Measurements from ENCODE around the gene RXRB.

Gene RXRB

GRCh38 chr6:33197431-33198048 is 2.9 kb downstream of the RXRB start:
- DNase-seq (ENCODE audit: low spot score) = peak; percentile 73

DNA sequence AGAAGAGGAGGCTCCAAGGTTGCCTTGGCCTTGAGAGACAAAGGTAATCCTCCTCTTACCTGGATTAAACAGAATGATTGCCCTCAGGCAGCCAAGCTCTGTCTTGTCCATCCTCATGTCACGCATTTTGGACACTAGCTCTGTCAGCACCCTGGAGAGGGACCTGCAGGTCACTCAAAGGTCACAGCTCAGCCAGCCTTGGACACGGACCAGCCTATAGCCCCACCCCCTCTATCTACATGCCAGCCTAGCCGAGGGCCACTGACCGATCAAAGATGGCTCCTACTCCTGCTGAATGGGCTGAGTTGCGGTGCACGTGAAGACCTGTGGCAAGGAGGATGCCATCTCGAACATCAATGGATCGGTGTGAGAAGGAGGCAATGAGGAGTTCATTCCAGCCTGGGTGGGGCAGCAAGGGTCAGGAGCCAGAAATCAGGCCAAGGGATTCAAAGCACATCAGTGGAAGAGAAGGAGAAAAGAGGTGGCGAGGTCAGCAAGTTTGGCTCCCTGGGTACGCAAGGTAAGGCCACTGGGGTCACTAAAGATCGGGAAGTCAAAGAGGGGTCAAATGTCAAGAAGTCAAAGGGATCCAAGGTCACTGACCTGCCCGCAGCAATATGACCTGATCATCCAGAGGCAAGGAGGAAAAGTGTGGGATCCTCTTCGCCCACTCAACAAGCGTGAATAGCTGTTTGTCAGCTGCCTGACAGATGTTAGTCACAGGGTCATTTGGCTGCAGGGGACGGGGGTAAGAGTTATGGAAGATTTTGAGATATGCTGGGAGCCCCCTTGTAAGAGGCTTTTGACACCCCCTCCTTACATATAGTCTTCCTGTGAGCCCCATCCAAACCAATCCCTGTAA is 4.9 kb downstream of the RXRB start:
- DNase-seq (ENCODE audit: low spot score) = no peak

DNA sequence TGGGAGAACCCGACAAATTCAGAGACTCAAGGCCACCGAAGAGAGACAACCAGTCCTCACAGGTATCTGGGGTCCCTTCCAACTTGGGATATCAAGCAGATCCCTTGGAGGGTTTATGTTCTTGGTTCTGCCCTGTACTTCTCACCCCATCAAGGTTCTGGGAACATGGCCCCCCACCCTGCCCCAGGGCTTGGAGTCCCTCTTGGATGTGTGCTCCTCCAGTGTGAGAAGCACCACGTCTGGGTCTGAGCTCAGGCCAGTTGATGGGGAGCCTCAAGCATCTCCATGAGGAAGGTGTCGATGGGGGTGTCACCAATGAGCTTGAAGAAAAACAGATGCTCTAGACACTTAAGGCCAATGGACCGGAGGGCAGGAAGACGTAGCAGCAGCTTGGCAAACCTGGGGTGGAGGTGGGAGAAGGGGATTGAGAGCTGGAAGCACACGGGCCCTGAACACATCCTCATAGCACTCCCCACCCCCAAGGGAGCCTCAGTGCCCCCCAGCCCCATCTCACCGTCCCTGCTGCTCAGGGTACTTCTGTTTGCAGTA is 6.0 kb downstream of the RXRB start:
- DNase-seq (ENCODE audit: low spot score) = no peak

DNA sequence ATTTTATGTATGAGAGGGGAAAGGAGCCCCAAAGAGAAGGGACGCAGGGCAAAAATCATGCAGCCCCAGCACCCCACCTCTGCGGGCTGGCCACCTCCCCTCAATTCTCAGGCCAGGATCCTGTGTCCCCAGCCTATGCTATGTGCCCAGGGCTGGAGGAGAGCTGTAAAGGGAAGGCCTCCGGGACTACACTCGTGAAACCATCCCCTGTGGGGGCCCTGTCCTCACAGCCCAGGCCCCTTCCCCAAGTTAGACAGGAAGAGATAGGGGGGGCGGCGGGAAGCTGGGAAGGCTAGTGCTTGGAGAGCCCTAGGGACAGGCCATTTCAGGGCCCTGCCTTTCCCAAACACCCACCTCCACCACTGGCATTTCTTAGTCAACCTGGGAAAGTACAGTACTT is 6.8 kb downstream of the RXRB start:
- DNase-seq (ENCODE audit: low spot score) = no peak

DNA sequence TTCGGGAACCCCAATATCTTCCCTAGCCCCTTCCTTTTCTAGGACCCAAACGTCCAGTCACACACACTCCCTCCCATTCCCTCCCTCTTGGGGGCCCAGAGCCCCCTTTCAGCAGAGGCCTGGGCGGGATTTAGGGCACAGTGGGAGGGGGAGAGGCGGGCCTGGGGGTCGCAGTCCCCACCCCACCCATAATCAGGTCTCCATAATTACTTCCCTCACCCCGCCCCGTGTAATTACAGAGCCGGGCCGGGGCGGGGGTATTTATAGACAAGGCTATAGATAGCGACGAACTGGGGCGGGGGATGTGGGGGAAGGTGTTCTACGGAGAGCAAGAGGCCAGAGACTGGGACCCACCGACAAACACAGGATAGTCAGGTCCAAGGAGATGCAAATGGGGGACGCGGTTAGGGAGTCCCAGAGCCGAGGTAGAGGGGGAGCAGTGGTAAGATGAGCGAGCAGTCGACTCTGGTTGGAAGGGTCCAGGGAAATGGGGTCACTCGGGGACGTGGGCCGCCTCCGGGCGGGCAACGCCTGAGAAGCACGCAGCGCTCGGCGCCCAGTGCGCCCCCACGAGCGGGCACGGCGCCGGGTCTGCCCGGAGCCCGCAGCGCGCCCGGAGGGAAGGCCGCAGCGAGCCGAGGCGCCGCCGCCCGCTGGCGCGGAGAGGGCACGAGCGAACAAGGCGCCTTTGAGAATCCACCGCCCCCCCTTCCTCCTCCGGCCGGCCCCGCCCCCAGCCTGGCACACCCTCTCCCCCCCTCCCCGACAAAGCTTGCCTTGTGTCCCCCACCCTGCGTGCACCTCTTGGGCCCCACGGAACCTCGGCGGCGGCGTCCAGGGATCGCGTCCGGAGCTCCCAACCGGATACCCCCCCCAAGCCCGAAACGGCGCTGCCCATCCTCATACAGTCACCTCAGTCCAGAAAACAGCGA is 7.5 kb downstream of the RXRB start:
- DNase-seq (ENCODE audit: low spot score) = no peak

DNA sequence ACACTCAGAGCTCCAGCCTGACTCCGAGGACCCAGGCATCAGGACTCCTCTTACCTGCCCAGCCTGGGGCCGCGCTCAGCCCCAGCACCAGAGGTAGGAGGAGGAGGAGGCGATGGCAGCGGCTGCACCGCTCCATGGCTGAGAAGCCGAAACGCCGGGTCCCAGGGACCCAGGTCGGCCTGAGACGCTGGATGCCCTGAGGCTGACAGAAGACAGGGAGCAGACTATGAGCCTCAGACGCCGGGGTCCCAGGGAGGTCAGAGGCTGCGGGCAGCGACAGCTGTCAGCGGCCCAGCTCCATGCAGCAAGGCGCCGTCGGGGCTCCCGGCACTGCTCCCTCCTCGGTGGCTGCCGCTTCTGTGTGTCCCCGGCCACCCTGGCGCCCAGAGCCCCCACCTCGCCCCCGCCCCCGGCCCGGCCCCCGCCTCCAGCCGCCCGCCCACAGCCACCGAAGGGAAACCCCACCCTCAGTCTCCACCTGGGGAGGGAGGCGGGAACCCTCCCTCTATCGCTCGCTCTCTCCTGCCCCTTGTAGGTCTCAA is 8.3 kb downstream of the RXRB start, which contains the start of gene COL11A2:
TSS of gene COL11A2 (minus strand) at position 363 of the 542 bp plus-strand sequence. CDS start at position 136, 227 bp downstream.
- no peak for DNase-seq (ENCODE audit: low spot score)

- DNase-seq (ENCODE audit: low spot score) = no peak
These were observed 8.9 kb downstream of the RXRB start for GRCh38 chr6:33191383-33192104.

GRCh38 chr6:33190504-33191107 is 9.9 kb downstream of the RXRB start:
- no peak for DNase-seq (ENCODE audit: low spot score)

DNA sequence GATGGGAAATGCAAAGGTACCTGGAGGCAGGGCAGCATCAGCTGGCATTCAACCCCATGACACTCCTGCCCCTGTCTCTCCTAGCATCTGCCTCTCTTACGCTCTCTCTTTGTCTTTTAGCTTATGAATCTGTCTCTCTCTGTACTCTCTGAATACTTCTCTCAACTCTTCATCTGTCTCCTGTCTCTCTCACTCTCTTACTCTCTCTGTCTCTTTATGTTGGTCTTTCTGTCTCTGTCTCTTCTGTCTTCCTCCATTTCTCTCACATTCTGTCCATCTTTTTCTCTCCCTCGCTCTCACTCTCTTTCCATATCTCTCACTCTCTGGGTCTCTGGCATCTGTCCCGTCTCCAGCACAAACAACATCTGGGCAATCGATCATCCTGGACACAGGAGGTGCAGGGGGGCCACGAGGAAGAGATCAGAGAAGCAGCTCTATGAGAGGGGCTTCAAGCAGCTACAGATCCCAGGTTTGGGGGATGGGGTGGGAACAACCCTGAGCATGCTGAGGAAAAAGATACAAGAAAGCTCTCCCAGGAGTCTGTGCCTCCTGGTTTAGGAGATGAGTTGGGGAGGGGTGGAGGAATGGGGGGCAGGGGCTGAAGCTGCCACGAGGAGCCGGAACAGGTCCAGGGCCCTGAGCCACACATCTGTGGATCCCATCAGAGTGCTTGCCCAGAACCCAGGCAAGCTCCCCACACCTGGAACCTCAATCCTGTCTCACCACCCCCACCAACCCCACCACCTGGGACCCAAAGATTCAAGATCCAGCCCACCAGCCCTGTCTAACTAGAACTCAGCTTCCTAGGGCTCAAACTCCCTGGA is 10.6 kb downstream of the RXRB start:
- no peak for DNase-seq (ENCODE audit: low spot score)

GRCh38 chr6:33189164-33189563 is 11.3 kb downstream of the RXRB start:
- DNase-seq (ENCODE audit: low spot score) = no peak

DNA sequence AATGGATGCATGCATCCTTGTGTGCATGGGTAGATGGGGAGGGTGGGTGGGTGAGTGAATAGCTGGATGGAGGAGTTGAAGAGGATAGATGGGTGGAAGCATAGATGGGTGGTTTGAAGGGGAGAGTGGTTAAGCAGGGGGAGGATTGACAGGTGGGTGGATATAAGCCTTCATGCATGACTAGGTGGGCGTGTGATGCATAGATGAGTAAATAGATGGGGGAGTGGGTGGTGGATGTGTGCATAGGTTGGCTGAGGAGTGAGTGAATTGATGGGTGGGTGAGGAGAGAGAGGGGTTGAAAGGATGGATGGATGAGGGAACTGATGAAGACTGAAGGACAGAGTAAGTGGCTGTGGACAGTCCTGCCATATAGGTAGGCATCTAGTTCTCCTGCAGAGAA is 12.7 kb downstream of the RXRB start:
- DNase-seq (ENCODE audit: low spot score) = no peak

DNA sequence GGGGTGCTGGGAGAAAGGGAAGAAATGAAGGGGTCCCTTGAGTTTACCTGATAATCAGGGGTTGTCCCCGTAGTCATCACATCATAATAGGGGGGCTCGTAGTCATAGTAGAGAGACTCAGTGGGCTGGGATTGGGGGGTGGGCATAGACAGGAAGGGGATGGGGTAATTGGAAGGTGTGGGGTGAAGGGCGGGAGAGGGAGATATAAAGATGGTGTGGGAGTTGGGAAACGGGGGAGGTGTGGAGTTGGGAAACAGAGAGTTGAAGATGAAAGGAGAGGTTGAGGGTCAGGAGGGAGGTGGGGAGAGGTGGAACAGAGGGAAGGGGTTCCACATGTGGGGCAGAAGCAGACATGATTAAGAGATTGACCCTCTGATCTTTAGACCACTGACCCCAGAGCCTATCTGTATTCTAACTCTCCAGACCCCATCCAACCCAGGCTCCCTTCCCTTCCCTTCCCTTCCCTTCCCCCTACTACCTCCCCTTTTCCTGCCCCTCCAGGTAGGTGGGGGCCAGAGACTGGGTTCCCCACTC is 14.7 kb downstream of the RXRB start:
- DNase-seq (ENCODE audit: low spot score) = no peak

DNA sequence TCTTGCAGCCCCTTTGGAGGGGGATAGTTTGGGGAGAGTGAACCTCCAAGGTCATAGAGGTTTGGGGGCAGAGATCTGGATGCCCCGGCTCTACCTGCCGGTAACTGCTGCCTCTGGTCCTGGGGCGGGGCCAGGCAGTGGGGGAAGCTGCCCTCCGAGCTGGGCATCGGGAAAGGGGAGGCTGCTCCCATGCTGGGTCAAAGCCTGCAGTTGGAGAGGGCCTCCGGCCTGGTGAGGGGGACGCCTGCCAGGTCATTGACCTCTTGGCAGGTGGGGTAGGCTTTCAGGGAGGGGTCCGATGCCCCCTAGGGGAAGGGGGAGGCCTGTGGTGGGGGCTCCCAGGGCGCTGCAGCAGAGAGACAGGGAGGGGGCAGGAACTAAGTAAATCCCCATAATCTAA is 15.3 kb downstream of the RXRB start:
- DNase-seq (ENCODE audit: low spot score) = no peak

DNA sequence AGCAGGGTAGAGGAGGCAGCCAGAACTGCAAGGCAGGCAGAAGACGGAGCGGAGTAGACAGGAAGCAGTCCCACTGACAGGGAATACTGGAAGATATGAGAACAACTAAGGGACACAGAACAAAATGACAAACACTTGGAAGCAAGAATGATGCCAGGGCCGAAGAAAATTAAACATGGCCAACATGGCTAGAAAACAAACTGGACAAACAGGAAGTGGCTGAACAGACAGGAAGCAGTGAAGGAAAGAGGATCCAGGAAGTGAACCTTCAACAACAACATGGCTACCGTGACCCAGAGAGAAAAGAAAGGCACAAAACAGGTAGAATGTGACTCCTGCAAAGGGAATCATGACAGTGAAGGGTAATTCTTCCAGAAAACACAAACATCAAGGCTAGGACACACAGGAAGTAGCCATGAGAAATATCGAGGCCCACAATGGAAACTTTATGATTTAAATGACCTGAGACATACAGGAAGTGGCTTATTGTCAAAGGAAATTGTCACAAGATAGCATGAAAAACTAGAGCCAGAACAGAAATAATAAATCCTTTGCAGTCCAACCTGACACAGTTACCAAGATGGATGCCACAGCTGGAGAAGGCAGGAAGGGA is 17.3 kb downstream of the RXRB start:
- no peak for DNase-seq (ENCODE audit: low spot score)

- no peak for DNase-seq (ENCODE audit: low spot score)
These were observed 19.3 kb downstream of the RXRB start for GRCh38 chr6:33181141-33181540.

GRCh38 chr6:33178755-33179475 is 21.6 kb downstream of the RXRB start:
- no peak for DNase-seq (ENCODE audit: low spot score)

- no peak for DNase-seq (ENCODE audit: low spot score)
These were observed 22.7 kb downstream of the RXRB start for GRCh38 chr6:33177552-33178446.

All from RKO (cell line).